Measurements from ENCODE around the gene SAFB. TPM values are rescaled to one million over a fixed set of nuclear protein-coding genes. Genes with fewer than 3 reads are reported as not detected.

Gene SAFB
- polyA plus RNA-seq, 1 experiment, result 34.0 TPM

- no peak for DNase-seq (ENCODE audit: low read depth, low spot score)
- Histone ChIP-seq H3K9me3 (ENCODE audit: control insufficient read depth, insufficient read depth, low read length) (peaks cover 4% of the 10 kb centered on the region; the same call in 1 of the 2 replicates), H3K4me3 (ENCODE audit: low read depth, low read length) (peak overlapping the region; percentile 96), H3K27me3 (ENCODE audit: control insufficient read depth, insufficient read depth, low read length) (no peaks in the 10 kb centered on the region), H3K27ac (ENCODE audit: low read depth, low read length) (no peak overlapping the region)
- TF ChIP-seq, protein P1, sequence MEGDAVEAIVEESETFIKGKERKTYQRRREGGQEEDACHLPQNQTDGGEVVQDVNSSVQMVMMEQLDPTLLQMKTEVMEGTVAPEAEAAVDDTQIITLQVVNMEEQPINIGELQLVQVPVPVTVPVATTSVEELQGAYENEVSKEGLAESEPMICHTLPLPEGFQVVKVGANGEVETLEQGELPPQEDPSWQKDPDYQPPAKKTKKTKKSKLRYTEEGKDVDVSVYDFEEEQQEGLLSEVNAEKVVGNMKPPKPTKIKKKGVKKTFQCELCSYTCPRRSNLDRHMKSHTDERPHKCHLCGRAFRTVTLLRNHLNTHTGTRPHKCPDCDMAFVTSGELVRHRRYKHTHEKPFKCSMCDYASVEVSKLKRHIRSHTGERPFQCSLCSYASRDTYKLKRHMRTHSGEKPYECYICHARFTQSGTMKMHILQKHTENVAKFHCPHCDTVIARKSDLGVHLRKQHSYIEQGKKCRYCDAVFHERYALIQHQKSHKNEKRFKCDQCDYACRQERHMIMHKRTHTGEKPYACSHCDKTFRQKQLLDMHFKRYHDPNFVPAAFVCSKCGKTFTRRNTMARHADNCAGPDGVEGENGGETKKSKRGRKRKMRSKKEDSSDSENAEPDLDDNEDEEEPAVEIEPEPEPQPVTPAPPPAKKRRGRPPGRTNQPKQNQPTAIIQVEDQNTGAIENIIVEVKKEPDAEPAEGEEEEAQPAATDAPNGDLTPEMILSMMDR (IDR thresholded peaks at IDR 0.05; ENCODE audit: low read depth, low read length), result no peak
- CTCF ChIA-PET, result interaction anchor here (1.0 kb wide), 1 partner anchor 8 kb away, joined by 5 read pairs; no protein-coding TSS in a partner anchor
- POLR2A ChIA-PET, result interaction anchor here (0.5 kb wide), 2 partner anchors 33 to 39 kb away, joined by 4 to 15 read pairs; partner anchors contain the start of genes CATSPERD and LONP1
Observed at GRCh38 chr19:5681391-5682106, 58.7 kb downstream of the SAFB start.

- ChIA-PET CTCF (interaction anchor here (1.0 kb wide), 1 partner anchor 8 kb away, joined by 5 read pairs; no protein-coding TSS in a partner anchor), POLR2A (interaction anchor here (0.5 kb wide), 1 partner anchor 38 kb away, joined by 15 read pairs; the partner anchor contains the start of genes CATSPERD and LONP1)
- TF ChIP-seq, protein P1 (IDR thresholded peaks at IDR 0.05; ENCODE audit: low read depth, low read length), result no peak
- no peaks in the 10 kb centered on the region for H3K27me3 ChIP-seq (ENCODE audit: control insufficient read depth, insufficient read depth, low read length)
- no peak overlapping the region for H3K4me3 ChIP-seq (ENCODE audit: low read depth, low read length)
- H3K9me3 ChIP-seq (ENCODE audit: control insufficient read depth, insufficient read depth, low read length), result peaks cover 5% of the 10 kb centered on the region; the same call in 1 of the 2 replicates
- no peak for DNase-seq (ENCODE audit: low read depth, low spot score)
- H3K27ac ChIP-seq (ENCODE audit: low read depth, low read length), result no peak overlapping the region
Observed at GRCh38 chr19:5682107-5682482, 59.2 kb downstream of the SAFB start.

DNA sequence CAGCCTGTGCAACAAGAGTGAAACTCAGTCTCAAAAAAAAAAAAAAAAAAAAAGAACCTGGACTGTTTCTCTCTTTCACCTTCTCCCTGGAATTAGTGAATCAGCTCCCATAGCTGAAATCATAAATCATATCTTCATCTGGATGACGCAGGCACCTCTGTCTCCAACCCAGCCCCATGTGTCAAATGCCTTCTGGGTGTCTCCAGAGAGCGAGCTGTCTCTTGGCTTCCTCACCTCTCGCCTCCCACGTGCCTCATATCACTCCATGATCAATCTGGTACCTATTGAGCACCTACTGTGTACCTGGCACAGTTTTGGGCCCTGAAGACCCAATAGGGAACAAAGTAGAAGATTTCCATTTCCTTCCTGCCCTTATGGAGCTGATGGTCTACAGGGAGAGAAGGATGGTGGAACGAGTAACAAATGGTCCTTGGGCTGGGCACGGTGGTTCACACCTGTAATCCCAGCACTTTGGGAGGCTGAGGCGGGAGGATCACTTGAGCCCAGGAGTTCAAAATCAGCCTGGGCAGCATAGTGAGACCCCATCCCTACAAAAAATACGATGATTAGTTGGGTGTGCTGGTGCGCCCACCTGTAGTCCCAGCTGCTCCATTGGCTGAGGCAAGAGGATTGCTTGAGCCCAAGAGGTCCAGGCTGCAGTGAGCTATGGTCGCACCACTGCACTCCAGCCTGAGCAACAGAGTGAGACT is 60.4 kb downstream of the SAFB start:
- H3K27ac ChIP-seq (ENCODE audit: low read depth, low read length), result no peak overlapping the region
- ChIA-PET POLR2A (interaction anchor here (0.6 kb wide), 1 partner anchor 22 kb away, joined by 10 read pairs; no protein-coding TSS in a partner anchor), CTCF (interaction anchor here (0.7 kb wide), 1 partner anchor 191 kb away, joined by 8 read pairs; no protein-coding TSS in a partner anchor)
- H3K27me3 ChIP-seq (ENCODE audit: control insufficient read depth, insufficient read depth, low read length), result no peaks in the 10 kb centered on the region
- peaks cover 14% of the 10 kb centered on the region; the same call in 1 of the 2 replicates for H3K9me3 ChIP-seq (ENCODE audit: control insufficient read depth, insufficient read depth, low read length)
- DNase-seq (ENCODE audit: low read depth, low spot score), result no peak
- TF ChIP-seq, protein P1 (IDR thresholded peaks at IDR 0.05; ENCODE audit: low read depth, low read length), result no peak
- no peak overlapping the region for H3K4me3 ChIP-seq (ENCODE audit: low read depth, low read length)

GRCh38 chr19:5684694-5685430 is 62.0 kb downstream of the SAFB start:
- DNase-seq (ENCODE audit: low read depth, low spot score), result no peak
- no peak overlapping the region for H3K27ac ChIP-seq (ENCODE audit: low read depth, low read length)
- POLR2A ChIA-PET, result no interaction called here

More at GRCh38 chr19:5684694-5685430, 62.0 kb downstream of the SAFB start:
- no peaks in the 10 kb centered on the region for H3K27me3 ChIP-seq (ENCODE audit: control insufficient read depth, insufficient read depth, low read length)
- peaks cover 14% of the 10 kb centered on the region; the same call in 1 of the 2 replicates for H3K9me3 ChIP-seq (ENCODE audit: control insufficient read depth, insufficient read depth, low read length)
- H3K4me3 ChIP-seq (ENCODE audit: low read depth, low read length), result no peak overlapping the region
- CTCF ChIA-PET, result no interaction called here
- TF ChIP-seq, protein P1 (IDR thresholded peaks at IDR 0.05; ENCODE audit: low read depth, low read length), result no peak

Measured in AG04450 (cell line).